Omental fat pad (tissue), 4 donors: ENCODE measurements around the gene TIGD7. TPM values are rescaled to one million over a fixed set of nuclear protein-coding genes. Genes with fewer than 3 reads are reported as not detected.

Experiments used
- ATAC-seq: fragments of 150-250 bp; one replicate; pipeline ENCODE4 v1.9.1; 2016; ENCODE audit warnings: mild to moderate bottlenecking, moderate library complexity; ENCODE audit not compliant: low FRiP score
- DNase-seq: peaks from one replicate; pipeline ENCODE4 v3.0.0-alpha.2; 2019; ENCODE audit warnings: low spot score
- CTCF ChIP-seq, 3 donors: fragments of 450-650 bp; IDR thresholded peaks; one replicate each; pipeline ENCODE4 v1.5.1; 2016 to 2017; ENCODE audit warnings: antibody characterized with exemption in 3 of 3, mild to moderate bottlenecking in 3 of 3, moderate library complexity in 2 of 3
- total RNA-seq, 4 donors: library from RNA; depleted of rRNA; stranded (reverse); fragments of >200 nt; gene quantifications; one replicate each; pipeline ENCODE4 v1.1.0, GENCODE V29; 2016

TIGD7 gene
- total RNA-seq, 4 donors from 2014 or later, result 3.3 to 8.8 (median 5.3) TPM

GRCh38 chr16:3256866-3257465 lies 48.3 kb downstream of the TIGD7 start:
- ATAC-seq (no peak), DNase-seq (no peak)
- no peak for TF ChIP-seq CTCF (IDR thresholded peaks at IDR 0.05)

- no peak for TF ChIP-seq CTCF (IDR thresholded peaks at IDR 0.05)
- DNase-seq (no peak), ATAC-seq (no peak)
Measured at GRCh38 chr16:3256146-3256865, 48.9 kb downstream of the TIGD7 start, which contains the start of gene MEFV. TSS of gene MEFV (minus strand) at chr16:3256633. CDS start at chr16:3256587, 46 bp downstream.

GRCh38 chr16:3254309-3254708 lies 50.9 kb downstream of the TIGD7 start:
- DNase-seq (no peak), ATAC-seq (no peak)
- TF ChIP-seq CTCF (IDR thresholded peaks at IDR 0.05), result no peak

- no peak for TF ChIP-seq CTCF (IDR thresholded peaks at IDR 0.05)
- no peak for DNase-seq
- ATAC-seq, result no peak
Measured at GRCh38 chr16:3252967-3253366, 52.3 kb downstream of the TIGD7 start.

GRCh38 chr16:3249451-3249850 lies 55.8 kb downstream of the TIGD7 start:
- DNase-seq (no peak), ATAC-seq (no peak)
- no peak for TF ChIP-seq CTCF (IDR thresholded peaks at IDR 0.05)

- no peak for TF ChIP-seq CTCF (IDR thresholded peaks at IDR 0.05)
- DNase-seq (no peak), ATAC-seq (no peak)
Measured at GRCh38 chr16:3249020-3249419, 56.2 kb downstream of the TIGD7 start.

Other genes starting within 250 kb of the TIGD7 start
- gene IL32, start 239.8 kb downstream of the TIGD7 start, total RNA-seq, result 10 to 100 TPM; 16.5 to 73.0 (median 25.6) TPM
- gene ZSCAN10, start 206.1 kb downstream of the TIGD7 start, total RNA-seq, result under 1 TPM in 1 of 4 donors, not detected in 3; 0.28 TPM
- gene ZNF205, start 192.8 kb downstream of the TIGD7 start, total RNA-seq, result 10 to 100 TPM in 2 of 4 donors, 1 to 10 TPM in 2; 7.1 to 16.1 (median 9.7) TPM
- 1 to 10 TPM; 1.8 to 4.1 (median 3.6) TPM for gene ZNF213, start 170.4 kb downstream of the TIGD7 start, total RNA-seq
- gene OR1F1, start 117.2 kb downstream of the TIGD7 start, total RNA-seq, result not detected
- gene ZNF200, start 70.3 kb downstream of the TIGD7 start, total RNA-seq, result 10 to 100 TPM in 2 of 4 donors, 1 to 10 TPM in 2; 4.3 to 12.6 (median 8.7) TPM
- gene MEFV, start 48.8 kb downstream of the TIGD7 start, total RNA-seq, result 10 to 100 TPM in 1 of 4 donors, 1 to 10 TPM in 3; 2.7 to 25.4 (median 4.2) TPM
- gene ZNF263, start 21.9 kb downstream of the TIGD7 start, total RNA-seq, result 10 to 100 TPM; 23.3 to 66.7 (median 36.2) TPM
- gene ZNF75A, start 67 bp upstream of the TIGD7 start, total RNA-seq, result 10 to 100 TPM; 13.2 to 30.1 (median 20.4) TPM
- not detected for gene OR2C1, start 50.5 kb upstream of the TIGD7 start, total RNA-seq
- gene ZSCAN32, start 95.6 kb upstream of the TIGD7 start, total RNA-seq, result 10 to 100 TPM in 2 of 4 donors, 1 to 10 TPM in 2; 6.5 to 16.6 (median 11.1) TPM
- 10 to 100 TPM in 1 of 4 donors, 1 to 10 TPM in 3; 6.2 to 16.6 (median 8.6) TPM for gene ZNF174, start 95.8 kb upstream of the TIGD7 start, total RNA-seq
- gene ZNF597, start 138.1 kb upstream of the TIGD7 start, total RNA-seq, result 1 to 10 TPM; 2.0 to 3.3 (median 2.7) TPM
- gene NAA60, start 138.2 kb upstream of the TIGD7 start, total RNA-seq, result 10 to 100 TPM; 17.0 to 31.7 (median 26.5) TPM
- gene C16orf90, start 190.1 kb upstream of the TIGD7 start, total RNA-seq, result not detected
- gene CLUAP1, start 195.6 kb upstream of the TIGD7 start, total RNA-seq, result 10 to 100 TPM in 2 of 4 donors, 1 to 10 TPM in 2; 8.5 to 17.8 (median 12.5) TPM